GM19023 (cell line): ENCODE data around the gene SPAG17.

Source experiments
- ATAC-seq: cut with Tn5 transposase; IDR thresholded peaks from one replicate; pipeline ENCODE4 v1.9.1; 2021; ENCODE audit warnings: mild to moderate bottlenecking, moderate library complexity; ENCODE audit not compliant: unreplicated experiment

Gene SPAG17

DNA sequence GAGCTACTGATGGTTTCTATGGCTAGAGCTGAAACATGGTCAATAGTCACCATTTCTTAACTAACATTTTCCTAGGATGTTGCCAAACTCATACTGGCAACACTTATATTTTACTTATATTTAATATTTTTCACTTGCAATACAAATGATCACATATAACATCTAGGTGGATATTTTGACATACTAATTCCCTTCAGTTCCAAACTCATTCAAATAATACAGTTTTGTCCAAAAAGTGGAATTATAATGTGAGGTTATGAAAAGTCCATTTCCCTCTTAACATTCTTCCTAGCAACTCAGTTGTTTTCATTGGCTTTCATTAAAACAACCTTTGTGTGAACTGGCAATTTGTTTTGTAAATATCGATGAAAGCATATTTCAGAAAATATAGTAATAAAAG, 16.0 kb downstream of the SPAG17 start:
- no peak for ATAC-seq

DNA sequence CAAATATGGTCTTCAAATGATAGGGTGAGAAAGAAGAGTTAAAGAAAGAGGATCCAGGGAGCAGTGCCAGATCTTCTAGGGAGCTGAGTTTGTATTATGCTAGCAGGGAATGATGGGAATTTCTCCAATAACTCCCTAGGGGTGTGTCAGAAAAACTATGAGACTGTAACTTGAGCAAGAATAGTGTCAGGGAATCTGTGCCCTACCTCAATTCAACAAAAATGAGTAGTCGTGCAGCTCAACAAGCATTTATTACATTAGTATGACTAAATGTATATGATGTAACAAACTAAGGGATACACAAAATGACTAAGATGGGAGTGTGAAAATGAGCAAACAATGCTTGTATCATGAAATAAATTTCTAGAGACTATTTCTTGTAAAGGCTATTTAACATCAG, 24.2 kb downstream of the SPAG17 start:
- ATAC-seq: no peak

DNA sequence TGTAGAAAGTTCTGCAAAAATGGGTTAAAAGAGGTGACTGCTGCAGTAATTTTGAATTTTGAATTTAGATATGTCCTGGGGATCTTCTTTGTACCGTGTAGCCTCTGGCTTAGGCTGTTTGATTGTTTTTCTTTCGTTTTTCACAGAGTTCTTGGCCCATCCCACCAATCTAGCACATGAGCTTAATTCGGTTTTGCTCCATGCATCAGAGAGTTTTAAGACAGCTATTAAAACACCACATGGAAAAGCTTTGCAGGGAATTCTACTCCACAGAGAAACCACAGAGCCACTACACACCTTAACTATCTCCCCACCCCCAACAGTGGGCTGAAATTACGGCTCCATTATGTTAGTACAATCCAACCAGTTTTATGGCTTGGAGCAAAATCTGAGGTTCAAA, 25.5 kb downstream of the SPAG17 start:
- ATAC-seq: no peak

DNA sequence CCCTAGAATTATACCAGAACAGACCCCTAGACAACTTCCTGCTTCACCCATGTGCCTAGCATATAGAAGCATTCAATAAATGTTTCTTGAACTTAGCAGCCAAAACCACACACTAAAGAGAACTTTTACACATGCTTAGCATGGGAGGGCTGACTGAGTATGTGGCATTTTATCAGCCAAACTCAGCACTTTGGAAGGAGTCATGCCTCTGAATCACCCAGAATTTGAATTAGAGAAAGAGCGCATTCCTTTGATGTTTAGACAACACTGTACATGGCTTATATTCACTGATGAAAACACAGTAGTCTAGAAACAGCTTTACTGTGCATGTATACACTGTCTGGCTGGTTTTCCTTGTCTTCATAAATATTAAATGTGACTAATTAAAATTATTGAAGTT, 26.1 kb downstream of the SPAG17 start:
- ATAC-seq: no peak

DNA sequence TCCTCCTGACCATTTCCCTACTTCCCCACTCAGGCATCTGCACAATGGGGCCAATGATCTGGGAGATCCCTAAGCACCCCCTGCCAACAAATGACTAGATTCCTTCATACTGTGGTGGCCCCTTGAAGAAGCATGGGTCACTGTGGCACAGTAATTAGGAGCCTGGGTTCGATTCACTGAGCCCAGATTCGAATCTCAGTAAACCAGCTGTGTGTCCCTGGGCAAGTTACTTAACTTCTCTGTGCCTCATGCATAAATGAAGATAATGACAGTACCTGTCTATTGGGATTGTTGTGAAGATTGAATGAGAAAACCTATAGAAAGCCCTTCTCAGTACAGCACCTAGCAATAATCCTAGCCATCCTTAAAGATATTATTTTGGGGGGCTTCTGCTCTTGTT, 27.5 kb downstream of the SPAG17 start:
- ATAC-seq: no peak

DNA sequence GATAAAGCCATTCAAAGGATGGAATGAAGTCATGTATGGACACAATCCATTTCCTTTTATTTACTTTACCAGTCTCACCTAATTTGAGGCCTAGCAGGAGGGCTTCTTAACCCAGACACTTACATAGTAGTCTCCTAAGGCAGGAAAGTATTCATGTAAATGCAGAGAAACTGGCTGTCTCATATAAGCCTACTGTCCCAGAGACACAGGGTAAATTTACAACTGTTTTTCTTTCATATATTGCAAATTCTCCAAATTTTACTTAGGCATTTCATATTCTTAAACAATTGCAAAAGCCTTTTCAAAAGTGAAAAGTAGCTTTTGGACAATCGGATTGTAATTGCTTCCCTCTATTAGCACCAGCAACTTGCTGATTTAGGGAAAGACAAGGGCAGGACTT, 29.9 kb downstream of the SPAG17 start:
- ATAC-seq: no peak

DNA sequence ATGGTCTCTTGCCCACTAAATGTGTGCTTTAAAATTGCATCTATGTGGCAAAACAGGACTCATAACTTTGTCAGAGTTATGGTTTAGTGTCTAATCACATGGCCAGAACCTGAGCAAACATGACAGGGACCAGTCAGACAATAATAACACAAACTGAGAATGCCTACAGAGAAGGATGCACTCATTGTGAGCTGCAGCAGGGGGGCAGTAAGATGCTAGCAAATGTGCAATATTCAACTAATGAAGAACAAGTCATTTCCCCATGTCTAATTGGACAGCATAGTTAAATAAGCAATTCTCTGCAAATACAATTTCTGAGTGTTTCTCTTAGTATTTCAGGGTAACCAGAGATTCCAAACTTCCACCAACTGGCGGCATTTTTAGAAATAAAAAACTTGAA, 30.8 kb downstream of the SPAG17 start:
- no peak for ATAC-seq

DNA sequence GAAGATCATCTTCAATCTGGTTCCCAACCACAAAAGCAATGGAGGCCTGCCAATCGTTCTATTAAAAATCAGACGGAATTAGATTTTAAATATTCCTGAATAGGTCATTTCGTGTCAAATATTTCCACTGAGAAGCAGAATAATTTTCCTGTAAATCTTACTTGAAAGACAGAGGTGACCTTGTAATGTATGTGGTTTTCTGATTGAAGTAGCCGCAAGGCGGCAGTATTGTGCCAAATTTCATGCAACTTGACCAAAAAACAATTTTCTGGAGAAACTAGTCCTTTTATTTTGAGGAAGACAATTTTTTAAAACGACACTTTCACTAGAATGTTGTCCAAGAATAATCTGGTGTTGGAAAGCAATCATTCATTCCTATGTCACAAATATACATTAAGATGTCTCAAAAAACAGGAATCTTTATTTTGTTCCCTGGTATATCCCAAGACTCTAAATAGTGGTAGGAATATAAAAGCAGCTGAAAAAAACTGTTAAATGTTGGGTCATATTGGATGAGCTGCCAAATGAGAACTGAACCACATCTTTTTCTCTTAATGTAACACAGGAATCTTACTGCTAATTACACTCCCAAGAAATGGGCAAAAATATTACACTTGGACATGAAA, 33.6 kb downstream of the SPAG17 start:
- no peak for ATAC-seq

DNA sequence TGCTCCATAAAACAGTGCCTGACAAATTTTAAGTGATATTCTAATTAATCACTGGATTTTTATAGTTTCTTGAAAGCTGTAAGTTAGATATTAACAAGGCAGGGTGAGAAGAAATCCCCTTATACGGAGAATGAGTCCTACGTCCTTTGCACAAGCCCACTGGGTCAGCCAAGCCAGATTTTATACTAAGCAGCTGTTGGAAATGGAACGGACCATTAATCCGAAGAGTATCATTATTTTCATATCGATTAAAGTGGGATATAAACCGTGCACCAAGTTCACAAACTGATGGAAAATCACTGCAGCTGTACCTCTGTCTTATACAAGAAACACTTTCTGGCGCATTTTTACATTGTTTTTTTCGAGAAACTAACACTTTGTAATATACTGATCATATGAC, 35.2 kb downstream of the SPAG17 start:
- no peak for ATAC-seq

DNA sequence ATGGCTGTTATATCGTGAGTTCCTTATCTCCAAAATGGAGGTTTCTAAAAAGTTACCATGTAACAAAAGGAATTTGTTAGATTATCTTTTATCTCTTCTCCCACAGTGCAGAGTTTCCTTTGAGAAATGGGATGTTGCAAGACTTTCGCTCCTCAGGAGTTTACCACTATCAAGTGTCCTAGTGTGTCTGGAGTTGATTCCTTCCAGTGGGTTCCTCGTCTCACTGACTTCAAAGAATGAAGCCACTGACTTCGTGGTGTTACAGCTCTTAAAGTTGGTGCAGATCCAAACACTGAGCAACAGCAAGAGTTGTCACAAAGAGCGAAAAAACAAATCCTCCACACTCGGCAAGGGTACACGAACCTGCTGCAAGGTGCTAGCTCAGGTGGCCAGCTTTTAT, 37.0 kb downstream of the SPAG17 start:
- ATAC-seq: no peak

DNA sequence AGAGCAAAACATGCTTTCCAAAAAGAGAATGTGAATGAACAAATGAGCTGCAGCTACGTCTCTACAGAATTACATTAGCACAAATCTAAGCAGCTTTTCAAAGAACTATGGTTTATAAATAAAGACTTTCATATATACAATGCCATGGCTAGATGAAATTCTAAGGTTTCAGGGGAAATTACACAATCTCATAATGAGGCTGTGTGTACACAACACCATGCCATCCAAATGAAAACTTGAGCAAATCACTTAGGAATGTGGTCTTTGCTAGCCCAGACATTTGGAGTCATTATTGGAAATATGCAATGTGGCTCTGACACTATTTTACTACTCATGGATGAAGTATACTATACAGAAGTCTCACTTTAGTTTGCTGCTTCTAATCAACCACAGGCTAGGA, 37.5 kb downstream of the SPAG17 start:
- ATAC-seq: no peak

DNA sequence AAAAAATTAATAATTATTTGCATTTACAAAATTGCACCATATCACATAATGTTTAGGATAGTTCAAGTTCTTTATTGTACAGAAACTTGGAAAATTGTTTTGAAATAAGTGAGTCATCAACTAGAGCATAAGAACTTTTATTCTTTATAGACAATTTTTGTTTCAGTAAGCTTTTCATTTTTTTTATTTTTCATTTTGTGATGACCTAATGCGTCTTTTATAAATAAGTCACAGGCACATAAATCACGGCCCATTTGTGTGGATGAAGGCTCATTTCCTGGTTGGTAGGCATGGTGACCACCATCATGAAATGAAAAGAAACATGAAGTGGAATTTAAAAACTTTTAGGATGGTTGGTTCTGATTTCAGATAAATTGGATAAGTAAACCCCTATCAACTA, 39.3 kb downstream of the SPAG17 start:
- ATAC-seq: no peak

DNA sequence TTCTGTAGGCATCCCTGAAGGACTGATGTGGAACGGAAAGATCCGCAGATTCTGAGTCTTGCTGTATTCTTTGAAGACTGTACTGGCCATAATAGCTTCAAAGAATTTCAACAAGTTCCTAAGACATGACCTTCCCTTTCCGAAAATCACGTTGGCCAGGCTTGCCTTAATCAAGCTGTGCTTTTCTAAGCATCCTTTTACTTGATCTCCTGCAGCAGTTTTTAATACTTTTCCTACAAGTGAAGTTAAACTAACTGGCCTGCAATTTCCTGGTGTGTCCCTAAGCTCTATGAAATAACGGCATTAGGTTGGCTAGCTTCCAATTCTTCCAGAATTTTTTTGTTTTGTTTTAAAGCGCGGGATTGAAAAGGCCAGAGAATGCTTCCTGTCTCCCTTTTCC, 40.3 kb downstream of the SPAG17 start:
- no peak for ATAC-seq

DNA sequence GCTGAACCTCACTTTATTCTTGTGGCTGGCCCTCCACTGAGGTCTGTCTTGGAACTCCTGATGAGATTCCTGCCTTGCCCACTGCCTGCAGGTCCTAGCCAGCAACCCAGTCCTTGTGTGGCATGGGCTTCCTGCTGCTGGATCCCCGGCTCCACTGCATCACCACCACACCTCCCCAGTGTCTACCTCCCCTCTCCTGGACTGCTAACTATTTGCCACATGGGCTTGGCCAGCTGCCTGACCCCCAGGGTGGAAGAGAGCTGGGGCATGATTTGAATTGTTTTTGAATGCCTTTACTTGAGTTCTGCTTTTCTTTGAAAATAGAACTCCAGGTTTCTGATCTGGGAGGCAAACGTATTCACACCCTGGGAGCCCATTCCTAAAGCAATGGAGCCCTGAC, 41.2 kb downstream of the SPAG17 start:
- no peak for ATAC-seq

DNA sequence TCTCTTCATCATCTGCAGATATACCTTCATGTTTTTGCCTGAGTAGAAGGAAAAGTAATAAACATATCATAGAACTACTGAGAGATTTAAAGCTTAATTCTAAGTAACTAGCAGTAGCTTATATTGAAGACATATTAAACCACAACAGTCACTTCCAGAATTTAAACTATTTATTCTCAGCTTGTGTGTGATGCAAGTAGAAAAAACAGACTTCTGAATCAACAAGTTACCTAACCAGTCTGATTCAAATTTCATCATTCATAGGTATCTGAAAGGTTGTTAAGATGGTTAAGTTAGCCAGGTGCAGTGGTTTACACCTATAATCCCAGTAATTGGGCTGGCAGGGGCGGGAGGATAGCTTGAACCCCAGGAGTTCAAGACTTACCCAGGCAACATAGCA, 41.9 kb downstream of the SPAG17 start:
- ATAC-seq: no peak

DNA sequence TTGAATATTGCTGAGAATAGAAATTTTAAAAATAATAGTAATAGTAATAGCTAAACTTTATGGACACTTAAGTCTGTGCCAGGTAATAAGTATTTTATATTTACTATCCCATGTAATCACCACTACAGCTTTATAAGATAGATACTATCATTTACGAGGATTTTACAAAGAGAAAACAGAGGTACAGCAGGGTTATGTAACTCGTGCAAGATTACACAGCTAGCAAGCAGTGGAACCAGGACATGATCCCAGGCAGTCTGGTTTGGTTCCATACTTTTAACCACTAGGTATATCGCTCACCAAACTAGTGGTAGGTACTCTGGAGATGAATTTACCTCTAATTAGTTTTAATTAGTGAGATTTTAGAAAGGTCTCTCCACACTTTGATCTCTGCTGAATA, 42.5 kb downstream of the SPAG17 start:
- no peak for ATAC-seq

DNA sequence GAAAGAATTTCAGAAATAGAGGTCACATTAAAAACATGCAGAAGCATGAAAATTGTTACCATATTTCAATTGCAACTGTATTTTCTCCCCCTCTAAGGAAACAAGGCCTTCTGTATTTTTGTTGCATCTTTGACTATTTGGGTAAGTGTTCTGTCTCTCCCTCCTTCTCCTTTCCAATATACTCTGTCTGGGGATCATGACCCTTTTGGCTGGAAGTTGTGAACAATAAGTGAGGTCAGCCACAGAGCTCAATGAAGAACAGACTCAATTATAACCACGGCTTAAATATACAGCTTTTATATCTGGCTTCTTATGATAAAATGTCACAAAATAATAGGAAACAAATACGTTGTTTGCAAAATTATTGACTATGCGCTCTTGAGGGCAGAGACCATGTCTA, 47.1 kb downstream of the SPAG17 start:
- no peak for ATAC-seq

DNA sequence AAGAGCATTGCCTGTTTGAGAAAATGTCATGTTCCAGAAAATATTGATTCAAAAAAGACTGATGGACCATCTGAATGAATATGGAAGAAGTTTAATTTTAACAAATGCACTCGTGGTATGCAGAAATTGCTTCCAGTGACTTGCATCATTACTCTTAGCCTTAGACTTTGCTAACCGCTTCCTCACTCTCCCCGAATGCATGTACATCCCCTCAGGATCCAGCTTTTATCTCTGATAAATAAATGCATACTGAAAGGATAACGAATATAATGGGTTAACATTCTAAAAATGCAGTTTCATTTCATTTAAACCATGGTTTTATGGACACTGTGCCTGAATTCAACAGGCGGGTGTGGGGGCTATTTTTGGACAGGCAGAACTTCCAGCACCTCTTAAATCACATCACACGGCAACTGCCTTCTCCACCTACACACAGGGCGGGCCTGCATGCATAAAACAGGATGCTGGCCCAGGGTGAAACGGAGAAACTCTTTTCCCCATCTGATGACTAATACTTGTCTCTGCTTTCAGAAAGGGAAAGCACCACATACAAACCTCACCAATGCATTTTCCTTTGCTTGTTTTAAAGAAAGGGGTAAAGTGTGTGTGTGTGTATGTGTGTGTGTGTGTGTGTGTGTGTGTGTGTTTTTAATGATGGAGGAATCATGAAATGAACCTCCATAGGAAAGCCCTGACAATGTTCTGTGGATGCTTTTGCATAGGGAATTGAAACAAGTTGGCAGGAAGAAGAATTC, 48.7 kb downstream of the SPAG17 start:
- peak; percentile 99 for ATAC-seq

DNA sequence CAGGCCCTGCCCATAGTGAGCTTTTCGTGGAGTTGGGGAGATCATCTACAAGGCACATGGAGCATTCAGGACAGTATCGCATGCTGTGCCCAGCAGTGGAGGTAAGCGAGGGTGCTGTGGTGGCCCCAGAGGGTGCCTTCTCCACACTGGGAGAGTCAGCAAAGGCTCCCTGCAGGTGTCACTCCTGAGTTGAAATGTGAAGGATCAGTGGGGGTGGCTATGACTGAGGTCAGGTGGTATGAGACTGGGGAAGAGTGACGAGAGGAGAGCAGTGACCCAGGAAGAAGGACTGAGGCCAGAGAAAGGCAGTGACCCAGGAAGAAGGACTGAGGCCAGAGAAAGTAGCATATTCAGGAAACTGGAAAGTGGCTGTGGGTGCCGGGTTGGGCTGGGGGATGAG, 53.0 kb downstream of the SPAG17 start:
- ATAC-seq: no peak

DNA sequence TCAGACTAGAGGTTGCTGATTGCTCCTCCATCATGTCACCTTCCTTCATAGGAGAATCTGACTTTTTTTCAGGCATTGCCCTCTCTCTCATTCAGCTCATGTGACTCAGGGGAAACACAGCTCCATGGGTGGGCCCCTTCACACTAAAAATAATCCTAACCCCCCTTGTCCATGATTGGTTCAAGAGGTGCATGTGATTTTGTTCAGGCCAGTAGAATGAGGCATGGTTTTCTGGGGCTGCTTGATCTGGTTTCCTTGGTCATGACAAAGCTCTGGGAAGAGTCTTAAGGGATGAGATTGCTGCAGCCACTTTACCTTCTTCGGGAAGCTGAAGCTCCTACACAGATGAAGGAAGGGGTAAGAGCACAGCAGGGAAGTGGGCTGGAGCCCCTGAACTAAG, 56.3 kb downstream of the SPAG17 start:
- ATAC-seq: no peak

DNA sequence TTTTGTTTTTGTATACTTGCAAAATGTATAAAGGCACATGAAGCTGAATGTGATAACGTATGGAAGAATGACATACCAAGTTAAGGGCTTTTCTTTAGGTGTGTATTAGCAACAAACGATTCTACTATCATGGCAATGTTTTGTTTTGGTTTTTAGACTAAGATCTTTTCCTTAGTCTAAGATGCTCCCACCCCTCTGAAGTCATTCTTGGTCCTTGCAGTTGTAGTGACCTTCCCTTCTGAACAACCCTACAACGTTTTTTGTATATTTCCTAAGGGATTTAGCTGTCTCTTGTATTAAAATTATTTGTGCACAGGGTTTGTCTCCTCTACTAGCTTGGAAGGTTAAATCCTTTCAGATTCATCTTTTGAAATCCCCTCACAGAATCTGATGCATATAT, 61.0 kb downstream of the SPAG17 start:
- ATAC-seq: no peak

DNA sequence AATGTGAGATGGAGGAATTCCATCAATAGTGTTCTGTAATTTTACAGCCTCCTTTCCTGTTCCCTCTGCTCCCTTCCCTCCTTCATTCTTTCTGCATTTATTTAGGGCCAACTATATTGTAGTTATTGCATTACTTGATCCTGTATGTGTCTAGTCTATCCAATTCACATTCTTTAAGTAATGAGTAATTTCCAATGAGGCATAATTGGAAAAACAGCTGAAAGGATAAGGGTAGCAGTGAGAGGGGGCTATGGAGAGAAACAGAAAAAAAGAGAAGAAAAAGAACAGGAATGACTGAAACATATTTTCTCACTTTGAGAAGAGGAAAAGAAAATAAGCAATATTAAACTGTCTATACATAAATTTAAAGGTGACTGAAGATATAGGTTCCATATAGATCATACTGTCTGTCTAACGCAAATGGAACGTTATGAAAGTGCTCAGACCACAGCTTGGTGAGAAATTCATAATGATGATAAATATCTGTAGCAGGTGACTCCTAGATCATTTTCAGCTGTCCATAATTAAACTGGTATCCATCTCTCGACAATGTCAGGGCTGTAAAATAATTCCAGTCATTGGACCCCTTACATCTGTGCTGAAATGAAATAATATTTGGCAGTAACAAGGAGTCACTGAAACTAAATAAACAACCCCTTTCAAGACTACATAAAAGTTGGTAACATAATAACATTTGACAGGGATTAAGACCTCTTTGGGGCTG, 61.8 kb downstream of the SPAG17 start:
- no peak for ATAC-seq
